Measurements from ENCODE around the gene CTTNBP2NL.

The CTTNBP2NL gene, protein sequence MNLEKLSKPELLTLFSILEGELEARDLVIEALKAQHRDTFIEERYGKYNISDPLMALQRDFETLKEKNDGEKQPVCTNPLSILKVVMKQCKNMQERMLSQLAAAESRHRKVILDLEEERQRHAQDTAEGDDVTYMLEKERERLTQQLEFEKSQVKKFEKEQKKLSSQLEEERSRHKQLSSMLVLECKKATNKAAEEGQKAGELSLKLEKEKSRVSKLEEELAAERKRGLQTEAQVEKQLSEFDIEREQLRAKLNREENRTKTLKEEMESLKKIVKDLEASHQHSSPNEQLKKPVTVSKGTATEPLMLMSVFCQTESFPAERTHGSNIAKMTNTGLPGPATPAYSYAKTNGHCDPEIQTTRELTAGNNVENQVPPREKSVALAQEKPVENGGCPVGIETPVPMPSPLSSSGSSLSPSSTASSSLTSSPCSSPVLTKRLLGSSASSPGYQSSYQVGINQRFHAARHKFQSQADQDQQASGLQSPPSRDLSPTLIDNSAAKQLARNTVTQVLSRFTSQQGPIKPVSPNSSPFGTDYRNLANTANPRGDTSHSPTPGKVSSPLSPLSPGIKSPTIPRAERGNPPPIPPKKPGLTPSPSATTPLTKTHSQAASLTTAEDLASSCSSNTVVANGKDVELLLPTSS

DNA sequence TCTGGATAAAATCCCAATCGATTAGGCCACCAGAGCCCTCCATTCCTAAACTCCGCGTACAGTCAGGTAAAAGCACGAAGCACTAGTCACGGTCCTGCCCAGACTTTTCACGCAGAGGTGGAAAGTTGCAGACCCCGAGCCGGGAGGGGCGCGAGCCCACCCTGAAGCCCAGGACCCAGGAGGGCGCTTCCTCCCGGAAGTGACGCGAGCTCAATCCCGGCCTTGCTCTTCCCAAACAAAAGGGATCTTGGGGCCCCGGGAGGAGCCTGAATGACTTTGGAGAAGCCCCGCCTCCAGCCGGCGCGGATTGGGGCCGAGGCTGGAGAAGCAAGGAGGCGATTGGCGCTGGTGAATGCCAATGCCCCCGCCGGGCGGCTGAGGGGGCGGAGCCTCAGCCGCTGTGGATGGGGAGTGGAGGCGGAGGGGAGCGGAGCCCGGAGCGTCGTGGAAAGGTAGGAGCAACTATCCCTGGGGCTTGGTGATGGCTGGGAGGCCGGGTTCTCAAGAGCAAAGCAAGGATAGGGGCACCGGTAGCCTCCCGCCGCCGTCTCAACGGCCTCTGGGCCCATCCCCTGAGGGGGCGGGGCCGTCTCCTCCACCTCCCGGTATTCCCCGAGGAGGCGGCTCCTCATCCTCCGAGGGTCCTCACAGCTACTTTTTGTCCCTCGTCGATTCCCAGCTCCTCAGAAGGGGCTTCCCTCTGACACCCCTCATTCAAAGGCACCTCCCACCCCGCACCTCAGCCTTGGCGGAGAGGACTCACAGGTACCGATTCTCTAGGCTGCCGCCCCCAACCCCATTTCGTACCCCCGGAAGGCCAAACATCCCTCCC, at the start of gene CTTNBP2NL:
TSS of gene CTTNBP2NL (plus strand) at position 394 of the 832 bp plus-strand sequence. CDS start 19,952 bp downstream, outside the sequence.
- DNase-seq: peak; percentile 97 to 99

DNA sequence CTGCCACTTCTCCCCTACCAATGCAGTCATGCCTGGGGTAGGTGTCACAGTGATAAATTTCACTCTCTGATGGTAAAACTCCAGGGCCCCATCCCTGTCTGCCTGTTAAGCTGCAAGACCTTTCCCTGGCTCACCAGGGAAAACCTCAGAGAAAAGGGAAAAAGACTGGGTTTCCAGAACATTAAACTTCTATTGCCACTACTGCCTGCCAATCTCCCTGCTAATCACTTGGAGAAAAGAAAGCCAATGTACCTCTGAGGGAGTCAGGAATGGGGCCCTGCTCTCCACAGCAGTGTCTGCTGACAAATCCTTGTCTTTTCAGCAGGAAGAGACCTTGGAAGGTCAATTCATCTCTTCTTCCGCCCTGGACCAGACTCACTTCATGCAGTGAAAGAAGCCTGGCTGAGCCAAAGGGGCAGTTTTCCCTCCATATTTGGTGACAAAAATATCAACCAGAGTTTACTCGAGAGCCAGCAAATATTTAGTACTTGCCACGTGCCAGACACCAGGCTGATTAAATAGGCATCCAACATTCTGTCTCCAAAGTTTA, 49.1 kb upstream of the CTTNBP2NL start:
- no peak for DNase-seq

DNA sequence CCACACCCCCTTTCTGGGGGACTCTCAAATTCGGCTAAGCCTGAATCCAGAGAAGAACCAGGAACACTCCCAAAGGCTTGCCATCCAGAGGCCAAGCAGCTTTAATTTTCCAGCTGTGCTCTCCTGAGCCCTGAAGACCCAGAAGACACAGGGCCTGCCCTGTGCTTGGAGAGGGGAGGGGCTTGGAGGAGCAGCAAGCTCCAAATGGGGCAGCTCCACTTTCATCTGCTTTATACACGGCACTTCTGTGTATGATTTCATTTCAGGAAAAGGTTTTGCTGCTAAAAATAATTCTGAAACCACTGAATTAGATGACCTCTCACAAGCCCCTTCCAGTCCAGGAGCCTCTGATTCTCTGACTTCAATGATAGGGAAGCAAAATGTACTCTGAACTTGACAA, 39.2 kb upstream of the CTTNBP2NL start:
- no peak for DNase-seq

DNA sequence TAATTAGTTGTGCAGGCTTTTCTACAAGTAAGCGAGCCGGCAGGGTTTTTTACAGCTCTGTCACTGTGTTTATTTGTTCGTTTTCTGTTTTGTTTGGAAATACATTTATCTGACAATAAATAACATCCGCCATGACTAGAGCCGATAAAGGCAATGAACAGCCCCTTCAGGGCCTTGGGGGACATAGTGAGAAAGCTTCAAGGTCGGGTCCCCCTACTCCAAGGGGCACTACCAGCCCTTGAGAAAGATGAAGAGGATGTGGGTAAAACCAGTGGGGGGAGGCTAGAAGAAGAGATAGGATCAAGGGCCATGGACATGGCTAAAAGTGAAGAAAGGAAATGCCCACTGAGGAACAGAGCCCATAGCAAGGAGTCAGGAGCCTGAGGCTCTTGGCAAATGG, 38.5 kb upstream of the CTTNBP2NL start:
- DNase-seq: no peak

DNA sequence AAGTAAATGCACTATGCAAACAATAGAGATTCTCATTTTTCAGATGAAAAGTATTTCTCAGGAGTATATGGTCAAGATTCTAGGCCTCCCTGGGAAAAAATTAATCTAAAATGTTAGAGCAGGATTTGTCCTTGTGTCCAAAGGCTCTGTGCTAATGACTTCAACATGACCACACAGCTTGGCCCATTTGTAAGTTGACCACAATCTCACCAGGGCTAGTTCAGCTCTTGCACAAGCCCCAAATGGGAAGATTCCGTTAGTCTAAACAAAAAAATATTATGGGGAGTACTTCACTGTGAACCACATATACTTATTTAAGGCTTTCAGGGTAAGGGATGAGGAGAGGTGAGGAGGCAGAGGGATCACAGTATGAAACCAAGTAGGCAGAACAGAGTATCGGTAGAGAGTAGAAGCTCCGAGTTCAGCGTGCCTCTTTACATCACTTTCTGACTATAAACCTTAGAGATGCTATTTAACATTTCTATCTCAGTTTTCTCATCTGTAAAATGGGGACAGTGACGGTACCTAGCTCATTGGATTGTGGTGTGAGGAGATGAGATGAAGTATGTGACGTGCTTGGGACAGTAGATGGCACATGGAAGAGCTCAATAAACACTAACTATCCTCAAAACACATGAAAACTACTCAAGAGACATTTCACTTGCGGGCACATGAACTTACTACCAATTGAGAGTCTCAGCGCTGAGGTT, 37.8 kb upstream of the CTTNBP2NL start:
- no peak for DNase-seq

DNA sequence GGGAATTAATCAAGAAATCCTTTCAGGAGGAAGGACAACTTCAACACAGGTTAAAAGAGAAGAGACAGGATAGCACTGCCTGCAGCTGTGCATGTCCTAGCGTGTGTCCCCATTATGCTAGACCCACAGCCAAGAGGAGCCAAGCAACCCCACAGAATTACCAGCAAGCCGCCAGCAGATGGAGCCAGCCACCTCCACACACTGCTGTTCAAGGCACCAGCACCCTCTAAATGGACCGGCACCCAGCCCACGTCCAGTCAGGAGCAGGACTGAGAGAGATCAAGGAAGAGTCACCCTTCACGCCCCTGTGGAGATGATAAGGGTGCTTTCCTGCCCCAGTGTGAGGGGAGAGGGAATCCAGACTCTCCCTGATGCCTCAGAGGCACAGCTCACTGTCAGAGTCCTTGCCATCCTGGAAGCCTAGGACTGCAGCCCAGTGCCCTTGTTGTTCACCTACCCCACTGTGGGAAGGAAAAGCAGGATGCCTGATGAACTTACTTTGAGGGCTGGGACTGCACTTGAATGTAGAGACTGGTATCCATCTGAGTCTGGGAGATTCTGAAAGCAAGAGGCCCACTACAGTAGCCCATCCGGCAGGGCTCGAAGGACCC, 37.1 kb upstream of the CTTNBP2NL start:
- peak in 1 of 2 experiments; percentile 75 for DNase-seq

DNA sequence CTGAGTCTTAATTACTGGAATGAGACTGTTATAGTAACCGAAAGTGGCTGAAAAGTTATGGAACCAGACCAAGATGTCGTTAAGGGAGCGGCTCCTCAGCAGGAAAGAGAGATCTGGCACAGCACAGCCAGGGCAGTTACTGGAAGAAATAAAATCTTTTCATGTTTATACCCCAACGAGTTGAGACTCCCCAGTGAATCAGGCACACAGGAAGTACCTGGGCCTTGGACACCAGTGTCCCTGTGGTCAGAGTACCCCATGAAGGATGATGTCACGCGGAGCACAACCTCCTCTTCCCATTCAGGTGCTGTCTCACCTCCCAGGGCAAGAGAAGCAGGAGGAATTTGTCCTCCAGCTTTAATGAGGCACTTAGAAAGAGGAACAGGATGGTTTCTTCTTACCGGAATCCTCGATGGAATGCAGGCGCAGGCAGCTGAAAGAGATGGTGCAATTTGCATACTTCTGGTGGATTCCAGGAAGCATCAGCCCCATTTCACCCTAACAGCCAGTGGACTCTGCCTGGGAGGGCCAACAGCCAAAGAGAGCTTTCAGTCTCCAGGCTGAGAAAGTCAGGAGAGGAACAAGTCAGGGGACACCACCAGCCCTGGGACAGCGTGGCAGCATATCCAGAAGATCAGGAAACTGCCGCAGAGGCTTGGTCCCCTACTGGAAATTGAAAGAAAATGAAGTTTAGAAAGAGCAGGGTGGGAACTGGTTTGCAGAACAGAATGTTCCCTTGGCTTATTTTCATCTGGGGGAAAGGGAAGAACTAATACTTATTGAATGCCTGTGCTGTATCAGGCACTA, 35.9 kb upstream of the CTTNBP2NL start:
- DNase-seq: peak in 1 of 2 experiments; percentile 56

DNA sequence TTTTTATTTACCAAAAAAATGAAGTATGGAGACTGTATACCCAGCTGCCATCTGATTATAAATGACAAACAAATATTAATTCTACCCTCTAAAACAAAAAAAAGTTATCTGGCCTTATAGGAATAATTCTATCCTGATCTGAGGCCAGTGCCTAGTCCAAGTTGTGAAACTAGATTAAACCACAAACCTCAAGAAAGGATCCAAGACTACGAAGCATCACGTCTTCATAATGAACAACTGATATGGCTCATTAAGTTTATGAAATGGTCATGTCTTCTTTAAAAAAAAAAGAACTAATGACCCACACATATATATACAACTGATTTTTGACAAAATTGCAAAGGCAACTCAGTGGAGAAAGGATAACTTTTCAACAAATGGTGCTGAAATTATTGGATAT, 32.4 kb upstream of the CTTNBP2NL start:
- no peak for DNase-seq

DNA sequence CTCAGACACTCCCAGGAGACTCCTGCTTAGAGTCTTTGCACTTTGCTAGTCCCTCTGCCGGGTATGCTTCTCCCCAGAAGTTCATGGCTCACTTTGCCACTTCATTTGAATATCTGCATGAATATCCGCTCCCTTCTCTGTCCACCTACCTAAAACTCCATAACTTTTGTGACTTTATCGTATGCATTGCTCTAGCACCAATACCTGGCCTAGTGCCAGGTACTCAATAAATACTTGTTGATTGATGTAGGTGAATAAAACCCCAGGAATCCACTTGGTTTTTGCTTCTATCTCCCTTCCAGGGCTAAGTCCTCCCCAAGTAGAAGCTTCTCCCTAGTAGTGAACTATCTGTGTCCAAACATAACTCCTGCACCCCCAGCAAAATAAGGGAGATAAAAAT, 27.8 kb upstream of the CTTNBP2NL start:
- DNase-seq: no peak

DNA sequence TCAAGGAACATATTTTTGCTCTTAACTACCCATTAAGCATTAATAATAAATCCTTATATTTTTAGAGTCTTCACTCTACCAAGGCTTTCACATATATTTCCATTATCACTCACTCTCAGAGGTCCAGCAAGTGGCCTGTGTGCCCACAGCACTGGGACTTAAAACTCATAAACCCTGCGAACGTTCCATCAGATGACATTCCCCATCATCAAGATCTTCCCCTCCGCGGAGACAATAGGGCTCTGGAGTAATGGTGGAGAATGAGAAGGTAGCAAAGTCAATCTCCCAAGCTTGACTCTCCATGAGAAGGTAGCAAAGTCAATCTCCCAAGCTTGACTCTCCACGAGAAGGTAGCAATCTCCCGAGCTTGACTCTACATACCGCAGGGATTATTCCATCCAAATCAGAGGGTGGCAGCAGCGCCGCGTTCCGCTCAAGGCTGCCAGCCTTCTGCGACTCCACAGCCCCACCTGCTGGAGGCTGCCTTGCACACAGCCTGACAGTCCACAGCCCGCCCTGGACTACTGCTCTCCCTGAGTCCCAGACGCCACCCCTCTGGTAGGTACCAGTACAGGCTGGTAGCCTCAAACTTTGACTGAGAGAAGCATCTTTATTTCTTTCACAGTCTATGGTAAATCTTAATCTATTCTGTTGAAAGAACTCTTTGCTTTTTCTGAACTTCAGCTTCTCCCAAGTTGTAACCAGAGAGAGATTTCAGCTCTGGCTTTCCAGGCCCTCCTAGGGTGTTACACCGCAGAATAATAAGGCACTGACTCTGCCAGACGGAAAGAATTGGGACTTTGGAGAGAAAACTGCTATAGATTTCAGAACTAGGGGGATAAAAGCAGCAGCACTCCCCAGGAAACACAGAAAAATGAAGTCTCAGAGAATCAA, 26.4 kb upstream of the CTTNBP2NL start:
- DNase-seq: peak; percentile 68 to 94

DNA sequence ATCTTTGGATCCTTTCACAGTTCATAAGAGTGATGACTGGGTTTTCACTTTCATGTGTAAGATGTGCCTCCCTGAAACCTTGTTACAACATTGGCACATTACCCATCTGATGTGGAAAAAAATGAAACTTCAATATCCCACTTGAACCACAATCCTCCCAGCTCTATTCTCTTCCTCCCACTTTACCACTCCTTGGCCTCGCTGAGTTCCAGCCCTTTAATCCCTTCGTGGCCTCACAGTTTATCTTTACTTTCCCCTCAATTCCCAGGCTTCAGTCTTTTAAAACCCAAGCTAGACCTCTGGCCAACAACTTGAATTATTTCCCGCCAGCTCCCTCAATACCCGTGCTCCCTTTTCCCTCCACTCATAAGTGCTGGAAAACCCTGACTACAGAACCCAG, 25.0 kb upstream of the CTTNBP2NL start:
- no peak for DNase-seq

DNA sequence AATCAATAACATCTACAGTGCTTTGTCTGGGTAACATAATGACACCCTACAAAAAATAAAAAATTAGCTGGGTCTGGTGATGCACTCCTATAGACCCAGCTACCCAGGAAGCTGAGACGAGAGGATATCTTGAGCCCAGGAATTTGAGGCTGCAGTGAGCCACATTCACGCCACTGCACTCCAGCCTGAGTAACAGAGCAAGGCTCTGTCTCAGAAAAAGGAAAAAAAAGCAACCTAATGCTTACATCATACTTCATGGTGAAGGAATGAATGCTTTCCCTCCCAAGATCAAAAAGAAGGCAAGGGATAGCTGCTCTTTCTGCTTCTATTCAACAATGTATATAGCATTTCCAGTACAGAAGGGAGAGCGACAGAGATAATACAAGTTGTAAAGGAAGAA, 24.2 kb upstream of the CTTNBP2NL start:
- DNase-seq: no peak

DNA sequence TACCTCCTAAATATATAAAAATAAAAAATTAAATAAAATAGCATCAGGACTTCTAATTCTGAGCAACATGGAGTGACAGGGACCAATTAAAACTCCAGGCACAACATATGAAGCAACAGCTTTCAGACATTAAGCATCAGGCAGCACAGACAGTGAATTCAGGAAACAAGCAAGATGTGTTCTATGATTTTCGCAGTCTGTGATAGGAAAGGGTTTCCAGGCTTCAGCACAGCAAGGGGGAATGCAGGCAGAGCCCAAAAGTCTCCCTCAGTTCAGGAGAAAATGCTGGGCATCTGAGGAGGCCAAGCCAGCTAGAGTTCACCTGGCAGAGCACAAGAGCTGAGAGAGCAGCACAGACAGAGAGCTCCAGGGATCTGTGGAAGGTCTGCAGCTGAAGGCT, 22.2 kb upstream of the CTTNBP2NL start:
- DNase-seq: no peak

DNA sequence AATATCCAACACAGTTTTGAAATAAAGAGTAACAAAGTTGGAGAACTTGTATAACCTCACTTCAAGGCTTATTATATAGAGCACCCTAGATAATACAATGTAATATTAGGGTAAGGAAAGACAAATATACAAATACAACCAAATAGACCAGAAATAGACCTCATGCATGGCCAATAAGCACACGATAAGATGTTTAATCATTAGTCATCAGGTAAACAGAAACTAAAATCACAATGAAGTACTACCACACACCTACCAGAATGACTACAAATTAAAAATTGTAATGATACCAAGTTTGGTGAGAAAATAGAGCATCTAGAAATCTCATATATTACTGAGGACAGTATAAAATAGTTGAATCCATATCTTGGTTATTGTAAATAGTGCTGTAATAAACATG, 20.3 kb upstream of the CTTNBP2NL start:
- DNase-seq: no peak

DNA sequence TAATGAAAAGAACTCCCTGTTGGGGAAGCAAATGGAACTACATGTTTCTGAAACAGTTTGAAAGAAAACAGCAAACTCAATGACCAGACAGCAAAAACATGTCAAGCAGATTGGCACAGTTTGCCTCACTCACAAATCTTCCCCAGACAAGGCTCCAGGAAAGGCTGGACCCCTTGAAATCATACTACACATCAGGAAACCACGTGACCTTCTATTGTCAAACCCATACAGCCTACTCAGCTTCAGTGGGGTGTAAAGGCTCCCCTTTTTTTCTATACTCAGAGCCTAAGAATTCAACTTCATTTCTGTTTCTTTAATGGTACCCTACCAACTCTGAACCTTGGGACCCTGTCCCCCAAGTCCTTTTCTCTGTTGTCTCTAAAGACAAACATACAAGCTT, 15.7 kb upstream of the CTTNBP2NL start:
- DNase-seq: no peak

DNA sequence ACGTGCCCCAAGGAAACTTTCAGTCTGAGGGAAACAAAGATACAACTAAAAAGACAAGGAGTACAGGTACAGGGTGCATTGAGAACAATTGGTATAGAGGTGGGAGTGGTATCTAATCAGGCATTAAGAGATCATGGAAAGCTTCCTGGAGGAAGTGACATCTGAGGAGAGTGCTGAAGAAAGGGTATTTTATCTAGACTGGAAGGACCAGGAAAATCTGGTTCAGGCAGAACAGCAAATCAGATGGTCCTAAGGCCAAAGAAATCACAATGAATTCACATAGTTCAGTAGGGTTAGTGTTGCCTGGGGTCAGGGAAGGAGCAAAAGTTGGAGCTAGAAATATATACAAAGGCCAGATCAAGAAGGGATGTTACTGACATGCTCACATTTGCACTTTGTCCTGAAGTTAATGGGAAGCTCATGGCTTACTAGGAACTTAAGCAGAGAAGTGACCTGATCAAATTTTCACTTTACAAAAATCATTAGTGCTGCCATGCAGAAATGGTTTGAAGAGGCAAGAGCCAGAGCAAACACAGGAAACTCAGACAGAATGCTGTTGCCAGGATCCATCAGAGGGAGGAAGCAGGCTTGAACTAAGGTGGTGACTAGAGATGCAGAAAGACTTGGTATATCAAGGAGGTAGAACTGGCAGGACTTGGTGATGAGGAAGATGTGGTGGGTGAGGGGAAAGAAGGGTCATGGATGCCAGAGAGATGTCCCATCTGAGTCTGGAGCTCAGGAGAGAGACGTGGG, 14.5 kb upstream of the CTTNBP2NL start:
- DNase-seq: no peak

DNA sequence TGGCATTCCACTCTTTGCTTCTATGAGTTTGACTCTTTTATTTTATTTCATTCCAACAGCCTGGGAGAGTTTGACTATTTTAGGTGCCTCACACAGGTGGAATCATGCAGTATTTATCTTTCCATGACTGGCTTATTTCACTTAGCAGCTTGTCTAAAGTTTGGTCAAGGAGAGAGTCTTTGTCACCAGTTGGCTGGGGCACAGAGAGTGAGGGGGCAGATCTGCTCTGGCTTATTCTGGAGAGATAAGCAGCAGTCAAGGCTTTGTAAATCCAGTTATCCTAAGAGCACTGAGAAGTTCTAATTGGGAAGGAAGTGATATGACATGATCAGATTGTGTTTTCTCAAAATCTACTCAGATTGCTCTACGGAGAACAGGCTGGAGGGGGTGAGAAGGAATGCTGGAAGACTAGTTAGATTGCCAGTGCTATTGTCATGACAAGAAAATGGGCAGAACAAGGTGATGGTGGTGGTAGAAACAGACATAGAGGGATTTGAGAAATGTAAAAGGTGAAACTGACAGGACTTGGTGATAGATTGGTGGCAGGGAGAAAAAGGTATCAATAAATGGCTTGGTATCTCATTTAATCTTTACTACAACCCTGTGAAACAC, 12.1 kb upstream of the CTTNBP2NL start:
- DNase-seq: no peak

DNA sequence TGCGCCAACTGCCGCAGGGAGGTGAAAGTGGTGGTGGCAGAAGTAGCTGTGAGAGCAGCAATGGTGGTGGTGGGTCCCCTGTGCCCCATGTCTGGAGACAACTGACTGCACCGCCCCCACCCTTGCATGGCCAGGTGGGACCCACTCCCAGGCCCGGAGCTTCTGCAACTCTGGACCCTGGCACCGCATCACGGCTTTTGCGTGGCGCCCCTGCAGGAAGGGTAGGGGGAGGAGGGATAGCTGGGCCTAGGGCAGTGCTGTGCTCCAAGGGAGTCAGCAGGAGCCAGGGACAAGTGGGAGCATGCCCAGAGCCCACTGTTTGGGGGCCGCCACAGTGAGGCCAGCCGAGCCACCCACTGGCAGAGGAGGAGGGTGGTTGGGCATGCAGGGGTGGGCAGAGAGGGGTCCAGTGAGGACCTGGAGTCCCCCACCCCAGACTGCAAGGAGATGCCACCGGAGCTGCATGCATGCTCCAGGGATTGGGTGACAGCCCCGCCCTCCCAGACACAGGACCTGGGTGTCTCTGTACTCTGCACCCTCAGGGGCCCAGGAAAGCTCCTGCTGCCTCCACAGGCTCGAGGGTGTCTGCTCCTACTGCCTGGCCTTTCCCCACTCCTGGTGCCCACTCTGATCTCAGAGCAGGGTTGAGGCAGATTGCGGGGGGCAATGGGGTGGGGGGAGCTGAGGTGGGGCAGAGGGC, 9.8 kb upstream of the CTTNBP2NL start:
- no peak for DNase-seq

Measured in NCI-H526 (cell line).